ACC112 (cell line): ENCODE measurements around the gene RABGAP1L.

Experiments used
- H2AFZ ChIP-seq: fragments of 200-600 bp; sonication (generic); one replicate; pipeline ENCODE4 v1.6.0; 2017; ENCODE audit warnings: antibody characterized with exemption, low read length; ENCODE audit not compliant: unreplicated experiment
- H3K27ac ChIP-seq: fragments of 200-600 bp; sonication (generic); 2 replicates; pipeline ENCODE4 v1.5.1; 2014; ENCODE audit warnings: low read depth, mild to moderate bottlenecking, antibody characterized with exemption, low read length, moderate library complexity
- H3K27me3 ChIP-seq: fragments of 200-600 bp; sonication (generic); 2 replicates; pipeline ENCODE4 v1.6.1; 2014; ENCODE audit warnings: mild to moderate bottlenecking, antibody characterized with exemption, low read length, moderate library complexity, mixed read lengths; ENCODE audit not compliant: insufficient read depth
- H3K36me3 ChIP-seq: fragments of 200-600 bp; sonication (generic); 2 replicates; pipeline ENCODE4 v1.6.1; 2016; ENCODE audit warnings: mild to moderate bottlenecking, antibody characterized with exemption, low read length, moderate library complexity, mixed read lengths; ENCODE audit not compliant: insufficient read depth
- H3K4me1 ChIP-seq: fragments of 200-600 bp; sonication (generic); one replicate; pipeline ENCODE4 v1.6.1; 2016; ENCODE audit warnings: low read length, mixed read lengths; ENCODE audit not compliant: insufficient read depth, unreplicated experiment, control insufficient read depth
- H3K4me3 ChIP-seq: fragments of 200-600 bp; sonication (generic); 2 replicates; pipeline ENCODE4 v1.5.1; 2014; ENCODE audit warnings: mild to moderate bottlenecking, low read depth, low read length
- H3K79me2 ChIP-seq: fragments of 200-600 bp; sonication (generic); one replicate; pipeline ENCODE4 v1.6.0; 2016; ENCODE audit warnings: low read length; ENCODE audit not compliant: control insufficient read depth, unreplicated experiment, insufficient read depth

Gene RABGAP1L

GRCh38 chr1:174217787-174218574 lies 58.7 kb downstream of the RABGAP1L start:
- Histone ChIP-seq H3K4me3 (no peak overlapping the region), H3K36me3 (peaks cover 3% of the 10 kb centered on the region; the same call in 1 of the 2 replicates), H3K79me2 (no peaks in the 10 kb centered on the region), H2AFZ (no peak overlapping the region), H3K27me3 (no peaks in the 10 kb centered on the region), H3K27ac (no peak overlapping the region), H3K4me1 (peaks cover 12% of the 10 kb centered on the region)

- Histone ChIP-seq H3K27me3 (no peaks in the 10 kb centered on the region), H2AFZ (no peak overlapping the region), H3K27ac (no peak overlapping the region), H3K4me1 (peaks cover 12% of the 10 kb centered on the region), H3K4me3 (no peak overlapping the region), H3K79me2 (no peaks in the 10 kb centered on the region), H3K36me3 (peaks cover 3% of the 10 kb centered on the region; the same call in 1 of the 2 replicates)
Measured at GRCh38 chr1:174218983-174219382, 59.7 kb downstream of the RABGAP1L start.

DNA sequence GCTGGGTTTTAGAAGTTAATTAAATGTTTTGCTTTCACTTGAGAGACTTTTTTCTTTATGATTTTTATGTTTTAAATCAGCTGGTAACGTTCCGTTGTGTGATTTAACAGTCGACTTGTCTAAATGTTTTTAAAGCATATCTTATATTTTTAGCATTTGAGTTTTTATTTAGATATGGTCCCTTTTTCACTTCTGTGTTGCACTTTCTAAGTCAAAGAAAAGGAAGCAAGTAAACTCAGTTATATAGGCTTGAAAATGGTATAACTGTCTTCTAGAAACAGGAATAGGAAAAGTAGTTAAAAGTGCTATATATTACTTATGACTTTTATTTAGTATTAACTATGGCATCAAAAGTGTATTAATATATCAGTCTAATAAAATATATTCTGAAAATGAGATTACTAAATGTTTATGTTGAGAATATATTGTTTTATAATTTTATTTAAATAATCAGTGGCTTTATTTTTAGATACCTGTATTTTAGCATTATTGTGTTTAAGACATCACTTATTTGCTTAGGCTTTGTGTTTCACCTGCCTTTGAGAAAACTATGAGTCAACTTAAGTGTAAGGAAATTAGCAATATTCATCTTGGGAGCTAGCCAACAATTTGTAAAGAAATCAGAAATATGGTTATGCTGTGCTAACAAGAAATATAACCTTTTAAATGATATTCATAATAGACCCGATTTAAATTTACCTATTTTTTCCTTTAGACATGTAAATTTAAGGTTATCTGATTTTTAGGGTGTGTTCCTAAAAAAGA lies 60.5 kb downstream of the RABGAP1L start:
- Histone ChIP-seq H3K4me3 (no peak overlapping the region), H3K27me3 (no peaks in the 10 kb centered on the region), H3K36me3 (peaks cover 3% of the 10 kb centered on the region; the same call in 1 of the 2 replicates), H3K27ac (no peak overlapping the region), H3K79me2 (no peaks in the 10 kb centered on the region), H3K4me1 (peaks cover 12% of the 10 kb centered on the region), H2AFZ (no peak overlapping the region)

GRCh38 chr1:174221681-174222080 lies 62.4 kb downstream of the RABGAP1L start:
- Histone ChIP-seq H3K27ac (no peak overlapping the region), H3K79me2 (no peaks in the 10 kb centered on the region), H2AFZ (no peak overlapping the region), H3K4me1 (peaks cover 12% of the 10 kb centered on the region), H3K27me3 (no peaks in the 10 kb centered on the region), H3K36me3 (peaks cover 6% of the 10 kb centered on the region; the same call in 1 of the 2 replicates), H3K4me3 (no peak overlapping the region)

DNA sequence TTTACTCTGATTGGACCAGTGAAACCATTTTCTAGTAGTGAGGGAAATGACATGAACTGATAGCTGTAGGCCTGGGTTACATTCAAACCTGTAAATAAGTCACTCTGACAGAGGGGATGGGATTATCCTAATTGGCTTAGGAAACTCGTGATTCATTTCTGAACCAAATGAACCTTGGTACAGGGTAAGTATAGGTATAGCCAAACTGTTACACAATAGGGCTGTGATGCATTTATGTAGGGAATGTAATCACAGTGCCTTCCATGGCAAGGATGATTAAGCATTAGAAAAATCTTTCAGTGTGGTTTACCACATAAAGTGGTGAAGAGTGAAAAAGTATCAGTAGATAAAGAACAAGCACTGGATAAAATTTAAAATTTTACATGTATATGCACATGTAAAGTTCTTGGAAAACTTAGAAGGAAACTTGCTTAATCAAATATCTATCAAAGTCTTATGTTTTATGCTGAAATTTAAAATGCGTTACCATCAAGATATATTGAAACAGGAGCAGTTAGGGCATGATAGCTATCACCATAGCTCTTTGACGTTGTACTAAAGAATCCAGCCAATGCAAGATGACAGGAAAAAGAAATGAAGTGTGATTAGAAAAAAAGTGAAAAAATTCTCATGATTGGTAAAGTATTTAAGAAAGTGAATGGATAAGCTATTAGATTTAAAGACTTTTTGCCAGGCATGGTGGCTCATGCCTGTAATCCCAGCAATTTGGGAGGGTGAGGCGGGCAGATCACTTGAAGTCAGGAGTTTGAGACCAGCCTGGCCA lies 63.0 kb downstream of the RABGAP1L start:
- H3K36me3 ChIP-seq: peaks cover 6% of the 10 kb centered on the region; the same call in 1 of the 2 replicates
- no peaks in the 10 kb centered on the region for H3K79me2 ChIP-seq
- H3K4me1 ChIP-seq: peaks cover 7% of the 10 kb centered on the region
- no peak overlapping the region for H2AFZ ChIP-seq
- H3K27ac ChIP-seq: no peak overlapping the region
- H3K27me3 ChIP-seq: no peaks in the 10 kb centered on the region
- H3K4me3 ChIP-seq: no peak overlapping the region

DNA sequence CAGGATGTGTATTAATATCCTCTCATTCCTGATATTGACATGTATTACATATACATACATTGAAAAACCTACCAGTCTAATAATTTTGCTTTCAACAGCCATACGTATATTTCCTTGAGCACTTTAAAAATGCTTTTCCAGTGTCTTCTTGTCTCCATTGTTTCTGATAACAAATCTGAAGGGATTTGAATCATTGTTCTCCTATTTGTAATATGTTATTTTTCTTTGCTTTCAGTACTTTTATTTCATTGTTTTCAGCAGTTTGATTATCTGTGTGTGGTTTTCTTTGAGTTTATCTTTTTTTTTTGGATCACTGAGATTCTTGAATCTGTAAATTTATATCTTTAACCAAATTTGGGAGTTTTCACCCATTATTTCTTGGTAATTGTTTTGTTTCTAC lies 65.3 kb downstream of the RABGAP1L start:
- Histone ChIP-seq H3K4me3 (no peak overlapping the region), H3K27ac (no peak overlapping the region), H2AFZ (no peak overlapping the region), H3K27me3 (no peaks in the 10 kb centered on the region), H3K4me1 (no peaks in the 10 kb centered on the region), H3K79me2 (no peaks in the 10 kb centered on the region), H3K36me3 (peaks cover 6% of the 10 kb centered on the region; the same call in 1 of the 2 replicates)

DNA sequence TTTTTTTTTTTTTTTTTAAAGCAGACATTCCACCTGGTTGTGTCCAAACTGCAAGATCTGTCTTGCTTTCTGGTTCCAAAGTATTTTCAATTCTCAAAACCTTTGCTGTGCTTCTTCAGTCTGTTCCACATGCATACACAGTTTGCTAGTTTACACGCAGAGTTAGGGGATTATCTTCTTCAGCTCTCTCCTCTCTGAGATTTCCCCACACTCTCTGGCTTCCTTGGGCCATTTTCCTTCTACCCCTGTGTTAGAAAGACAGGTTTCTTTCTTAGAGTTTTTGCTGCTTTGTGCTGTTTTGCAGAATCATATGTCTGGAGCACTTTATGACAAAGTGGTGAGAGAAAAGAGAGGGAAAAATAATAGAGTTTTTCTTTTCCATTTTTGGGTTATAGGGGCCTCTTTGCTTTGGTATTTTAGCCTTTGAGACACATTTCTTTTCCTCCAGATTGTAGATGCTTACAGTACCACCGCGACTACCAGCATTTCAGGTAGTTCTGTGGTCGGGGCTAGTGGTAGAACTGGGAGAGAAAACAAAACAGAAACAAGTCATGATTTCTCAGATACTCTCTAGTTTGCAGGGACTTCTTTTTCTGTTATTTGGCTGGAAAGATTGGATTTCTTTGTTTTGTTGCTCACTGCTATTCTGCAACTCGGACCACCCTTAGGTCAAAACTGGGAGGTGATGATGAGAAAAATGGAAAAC lies 66.3 kb downstream of the RABGAP1L start:
- no peaks in the 10 kb centered on the region for H3K79me2 ChIP-seq
- H3K4me1 ChIP-seq: no peaks in the 10 kb centered on the region
- H3K27ac ChIP-seq: no peak overlapping the region
- H3K36me3 ChIP-seq: peaks cover 6% of the 10 kb centered on the region; the same call in 1 of the 2 replicates
- no peak overlapping the region for H2AFZ ChIP-seq
- no peak overlapping the region for H3K4me3 ChIP-seq
- H3K27me3 ChIP-seq: no peaks in the 10 kb centered on the region

GRCh38 chr1:174230399-174230798 lies 71.1 kb downstream of the RABGAP1L start:
- Histone ChIP-seq H3K27me3 (no peaks in the 10 kb centered on the region), H3K27ac (no peak overlapping the region)

GRCh38 chr1:174232761-174233160 lies 73.4 kb downstream of the RABGAP1L start:
- H3K4me1 ChIP-seq: no peaks in the 10 kb centered on the region
- H3K27me3 ChIP-seq: no peaks in the 10 kb centered on the region
- no peak overlapping the region for H2AFZ ChIP-seq
- H3K36me3 ChIP-seq: no peaks in the 10 kb centered on the region
- no peaks in the 10 kb centered on the region for H3K79me2 ChIP-seq
- no peak overlapping the region for H3K4me3 ChIP-seq
- H3K27ac ChIP-seq: no peak overlapping the region

More at GRCh38 chr1:174230399-174230798, 71.1 kb downstream of the RABGAP1L start:
- no peaks in the 10 kb centered on the region for H3K79me2 ChIP-seq
- H3K4me3 ChIP-seq: no peak overlapping the region
- H3K4me1 ChIP-seq: no peaks in the 10 kb centered on the region
- H3K36me3 ChIP-seq: 0 out of 2 replicates have a peak, but pooled peaks cover 4% of the 10 kb centered on the region
- no peak overlapping the region for H2AFZ ChIP-seq
